ENCODE data around the gene FAM81B.

Gene FAM81B

DNA sequence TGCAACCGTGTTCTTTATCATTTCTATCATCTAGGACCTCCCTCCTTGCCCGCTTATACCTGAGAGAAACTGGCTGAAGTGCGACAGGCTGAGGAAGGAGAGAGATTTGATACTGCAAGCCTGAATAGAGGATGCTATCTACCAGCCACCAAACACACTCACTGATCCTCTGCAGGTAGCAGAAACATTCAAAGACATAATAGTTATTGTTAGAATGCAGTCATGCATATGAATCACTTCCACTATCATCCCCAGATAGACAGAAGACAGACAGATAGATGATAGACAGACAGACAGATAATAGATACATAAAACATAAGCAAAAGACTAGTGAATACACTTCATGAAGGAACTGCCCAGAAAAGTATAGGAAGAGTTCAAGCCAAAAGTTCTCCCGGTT is 32.9 kb downstream of the FAM81B start:
- no peak for TF ChIP-seq EZH2phosphoT487 (IDR thresholded peaks at IDR 0.05; ENCODE audit: borderline replicate concordance)
- TF ChIP-seq, protein P1, sequence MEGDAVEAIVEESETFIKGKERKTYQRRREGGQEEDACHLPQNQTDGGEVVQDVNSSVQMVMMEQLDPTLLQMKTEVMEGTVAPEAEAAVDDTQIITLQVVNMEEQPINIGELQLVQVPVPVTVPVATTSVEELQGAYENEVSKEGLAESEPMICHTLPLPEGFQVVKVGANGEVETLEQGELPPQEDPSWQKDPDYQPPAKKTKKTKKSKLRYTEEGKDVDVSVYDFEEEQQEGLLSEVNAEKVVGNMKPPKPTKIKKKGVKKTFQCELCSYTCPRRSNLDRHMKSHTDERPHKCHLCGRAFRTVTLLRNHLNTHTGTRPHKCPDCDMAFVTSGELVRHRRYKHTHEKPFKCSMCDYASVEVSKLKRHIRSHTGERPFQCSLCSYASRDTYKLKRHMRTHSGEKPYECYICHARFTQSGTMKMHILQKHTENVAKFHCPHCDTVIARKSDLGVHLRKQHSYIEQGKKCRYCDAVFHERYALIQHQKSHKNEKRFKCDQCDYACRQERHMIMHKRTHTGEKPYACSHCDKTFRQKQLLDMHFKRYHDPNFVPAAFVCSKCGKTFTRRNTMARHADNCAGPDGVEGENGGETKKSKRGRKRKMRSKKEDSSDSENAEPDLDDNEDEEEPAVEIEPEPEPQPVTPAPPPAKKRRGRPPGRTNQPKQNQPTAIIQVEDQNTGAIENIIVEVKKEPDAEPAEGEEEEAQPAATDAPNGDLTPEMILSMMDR (conservative IDR thresholded peaks at IDR 0.05; ENCODE audit: low read length): no peak
- Histone ChIP-seq H3F3A (ENCODE audit: low read depth) (no peaks in the 10 kb centered on the region), H3K4me2 (ENCODE audit: low read depth, low read length, poor library complexity, severe bottlenecking) (no peak overlapping the region), H4K20me1 (ENCODE audit: insufficient read depth, low read length, poor library complexity, severe bottlenecking) (no peaks in the 10 kb centered on the region), H3K79me2 (ENCODE audit: insufficient read depth, low read length) (no peaks in the 10 kb centered on the region), H3K9ac (ENCODE audit: low read depth, low read length, poor library complexity, severe bottlenecking) (no peak overlapping the region), H3K9me3 (ENCODE audit: insufficient read depth, low read depth, low read length) (no peaks in the 10 kb centered on the region), H3K27me3 (ENCODE audit: insufficient read depth, low read length, poor library complexity, severe bottlenecking) (no peaks in the 10 kb centered on the region), H3K4me1 (ENCODE audit: insufficient read depth, low read length, poor library complexity, severe bottlenecking) (no peaks in the 10 kb centered on the region), H3K36me3 (ENCODE audit: insufficient read depth, low read length) (no peaks in the 10 kb centered on the region), H3K9me2 (replicated peaks; ENCODE audit: low read depth, low read length) (no peaks in the 10 kb centered on the region), H2AFZ (ENCODE audit: low read length) (no peak overlapping the region), H3K4me3 (ENCODE audit: low read length, poor library complexity, severe bottlenecking) (no peak overlapping the region)

DNA sequence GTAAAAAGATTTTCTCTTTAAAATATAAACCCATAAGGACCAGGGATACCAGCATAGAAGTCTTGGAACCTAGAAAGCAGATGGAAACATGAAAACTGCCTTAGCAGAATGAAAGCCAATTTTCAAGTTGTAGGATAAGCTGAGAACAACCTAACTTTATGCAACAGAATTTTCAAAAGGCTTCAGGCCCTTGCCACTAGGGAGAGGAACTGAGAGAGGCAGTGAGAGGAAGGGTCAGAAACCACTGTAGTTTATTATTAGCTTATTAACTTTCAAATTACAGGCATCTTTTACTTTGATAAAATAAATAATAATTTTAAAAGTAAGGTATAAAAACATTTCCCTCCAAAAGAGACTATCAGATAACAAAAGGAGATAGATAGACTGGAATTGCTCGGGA is 33.4 kb downstream of the FAM81B start:
- Histone ChIP-seq H3K36me3 (ENCODE audit: insufficient read depth, low read length) (no peaks in the 10 kb centered on the region), H3K9me2 (replicated peaks; ENCODE audit: low read depth, low read length) (no peaks in the 10 kb centered on the region), H3K27me3 (ENCODE audit: insufficient read depth, low read length, poor library complexity, severe bottlenecking) (no peaks in the 10 kb centered on the region), H3F3A (ENCODE audit: low read depth) (no peaks in the 10 kb centered on the region), H3K79me2 (ENCODE audit: insufficient read depth, low read length) (no peaks in the 10 kb centered on the region), H3K9me3 (ENCODE audit: insufficient read depth, low read depth, low read length) (no peaks in the 10 kb centered on the region), H3K4me2 (ENCODE audit: low read depth, low read length, poor library complexity, severe bottlenecking) (no peak overlapping the region), H4K20me1 (ENCODE audit: insufficient read depth, low read length, poor library complexity, severe bottlenecking) (no peaks in the 10 kb centered on the region), H3K4me1 (ENCODE audit: insufficient read depth, low read length, poor library complexity, severe bottlenecking) (no peaks in the 10 kb centered on the region), H2AFZ (ENCODE audit: low read length) (no peak overlapping the region), H3K4me3 (ENCODE audit: low read length, poor library complexity, severe bottlenecking) (no peak overlapping the region), H3K9ac (ENCODE audit: low read depth, low read length, poor library complexity, severe bottlenecking) (no peak overlapping the region)
- TF ChIP-seq, protein P1 (conservative IDR thresholded peaks at IDR 0.05; ENCODE audit: low read length): no peak
- no peak for TF ChIP-seq EZH2phosphoT487 (IDR thresholded peaks at IDR 0.05; ENCODE audit: borderline replicate concordance)

DNA sequence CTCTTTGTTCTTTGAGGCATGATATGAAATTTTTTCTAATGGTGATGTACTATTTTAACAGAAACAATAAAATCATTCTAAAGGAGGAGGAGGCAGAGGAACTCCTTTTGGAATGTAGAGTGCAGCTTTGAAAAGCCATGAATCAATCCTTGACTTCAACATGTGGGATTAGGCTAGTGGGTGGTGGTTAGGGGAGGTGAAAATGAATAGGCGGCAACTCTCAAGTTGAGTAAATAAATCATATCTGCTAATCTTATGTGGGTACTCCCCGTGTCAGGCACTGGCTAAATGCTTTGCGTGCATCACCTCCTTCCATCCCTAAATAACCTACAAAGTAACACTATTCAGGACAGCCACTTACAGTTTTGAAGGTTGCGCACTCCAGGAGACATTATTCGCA is 35.1 kb downstream of the FAM81B start:
- Histone ChIP-seq H3K4me2 (ENCODE audit: low read depth, low read length, poor library complexity, severe bottlenecking) (no peak overlapping the region), H4K20me1 (ENCODE audit: insufficient read depth, low read length, poor library complexity, severe bottlenecking) (no peaks in the 10 kb centered on the region), H3K4me3 (ENCODE audit: low read length, poor library complexity, severe bottlenecking) (no peak overlapping the region), H3K27me3 (ENCODE audit: insufficient read depth, low read length, poor library complexity, severe bottlenecking) (no peaks in the 10 kb centered on the region), H3K36me3 (ENCODE audit: insufficient read depth, low read length) (no peaks in the 10 kb centered on the region), H3K79me2 (ENCODE audit: insufficient read depth, low read length) (no peaks in the 10 kb centered on the region), H3K9ac (ENCODE audit: low read depth, low read length, poor library complexity, severe bottlenecking) (no peak overlapping the region), H2AFZ (ENCODE audit: low read length) (no peak overlapping the region), H3K9me3 (ENCODE audit: insufficient read depth, low read depth, low read length) (no peaks in the 10 kb centered on the region), H3F3A (ENCODE audit: low read depth) (no peaks in the 10 kb centered on the region), H3K4me1 (ENCODE audit: insufficient read depth, low read length, poor library complexity, severe bottlenecking) (no peaks in the 10 kb centered on the region), H3K9me2 (replicated peaks; ENCODE audit: low read depth, low read length) (no peaks in the 10 kb centered on the region)
- TF ChIP-seq, protein P1 (conservative IDR thresholded peaks at IDR 0.05; ENCODE audit: low read length): no peak
- no peak for TF ChIP-seq EZH2phosphoT487 (IDR thresholded peaks at IDR 0.05; ENCODE audit: borderline replicate concordance)
